Sigmoid colon (tissue), 4 donors: ENCODE results near the gene C19orf53.

ENCODE experiments used
- EP300 ChIP-seq, 4 donors: sonication (generic); formaldehyde crosslinking; IDR thresholded peaks; one replicate each; pipeline ENCODE4 v1.6.1; 2017; ENCODE audit warnings: antibody characterized with exemption in 4 of 4
- POLR2A ChIP-seq, 2 donors: fragments of 450-650 bp; IDR thresholded peaks; one replicate each; pipeline ENCODE4 v1.6.1; 2016; ENCODE audit warnings: antibody characterized with exemption in 2 of 2, mild to moderate bottlenecking in 2 of 2, moderate library complexity in 2 of 2
- POLR2AphosphoS5 ChIP-seq, 4 donors: sonication (generic); formaldehyde crosslinking; IDR thresholded peaks; one replicate each; pipeline ENCODE4 v1.6.1; 2017; ENCODE audit warnings: antibody characterized with exemption in 4 of 4
- TF ChIP-seq, protein P1 (sequence below), 4 experiments: fragments of 450-650 bp in 3 of 4; fragments of 200-600 bp in 1 of 4; IDR thresholded peaks; one replicate each; pipeline ENCODE4 v1.5.1; 2016 to 2019; ENCODE audit warnings: antibody characterized with exemption in 4 of 4, mild to moderate bottlenecking in 3 of 4, moderate library complexity in 2 of 4

DNA sequence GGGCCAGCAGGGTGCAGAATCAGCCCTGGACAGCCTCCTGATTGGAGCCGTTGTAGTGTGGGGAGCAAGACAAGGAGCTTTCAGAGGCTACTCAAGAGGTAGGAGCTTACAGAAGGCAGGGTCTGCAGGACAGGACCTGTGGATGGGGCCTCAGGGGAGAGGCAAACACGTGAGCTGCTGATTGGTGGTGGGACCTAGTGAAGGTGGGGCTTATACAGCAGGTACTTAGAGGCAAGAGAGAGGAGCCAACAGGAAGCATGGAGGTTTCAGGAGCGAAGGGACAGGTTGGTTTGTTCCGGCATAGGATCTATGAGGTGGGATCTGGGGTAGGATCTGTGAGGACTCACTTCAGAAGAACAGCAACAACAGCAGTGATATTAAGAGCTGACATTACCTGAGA is 53.4 kb downstream of the C19orf53 start:
- TF ChIP-seq EP300 (IDR thresholded peaks at IDR 0.05): no peak
- TF ChIP-seq, protein P1, sequence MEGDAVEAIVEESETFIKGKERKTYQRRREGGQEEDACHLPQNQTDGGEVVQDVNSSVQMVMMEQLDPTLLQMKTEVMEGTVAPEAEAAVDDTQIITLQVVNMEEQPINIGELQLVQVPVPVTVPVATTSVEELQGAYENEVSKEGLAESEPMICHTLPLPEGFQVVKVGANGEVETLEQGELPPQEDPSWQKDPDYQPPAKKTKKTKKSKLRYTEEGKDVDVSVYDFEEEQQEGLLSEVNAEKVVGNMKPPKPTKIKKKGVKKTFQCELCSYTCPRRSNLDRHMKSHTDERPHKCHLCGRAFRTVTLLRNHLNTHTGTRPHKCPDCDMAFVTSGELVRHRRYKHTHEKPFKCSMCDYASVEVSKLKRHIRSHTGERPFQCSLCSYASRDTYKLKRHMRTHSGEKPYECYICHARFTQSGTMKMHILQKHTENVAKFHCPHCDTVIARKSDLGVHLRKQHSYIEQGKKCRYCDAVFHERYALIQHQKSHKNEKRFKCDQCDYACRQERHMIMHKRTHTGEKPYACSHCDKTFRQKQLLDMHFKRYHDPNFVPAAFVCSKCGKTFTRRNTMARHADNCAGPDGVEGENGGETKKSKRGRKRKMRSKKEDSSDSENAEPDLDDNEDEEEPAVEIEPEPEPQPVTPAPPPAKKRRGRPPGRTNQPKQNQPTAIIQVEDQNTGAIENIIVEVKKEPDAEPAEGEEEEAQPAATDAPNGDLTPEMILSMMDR (IDR thresholded peaks at IDR 0.05): no peak
- TF ChIP-seq POLR2A (IDR thresholded peaks at IDR 0.05): no peak
- TF ChIP-seq POLR2AphosphoS5 (IDR thresholded peaks at IDR 0.05): no peak
